Right lobe of liver (tissue), 6 donors: ENCODE data around the gene L3MBTL2. TPM values are rescaled to one million over a fixed set of nuclear protein-coding genes. Genes with fewer than 3 reads are reported as not detected.

Experiments
- ATAC-seq, 4 donors: fragments of 200-7000 bp; cut with Tn5 transposase; one replicate each; pipeline ENCODE4 v1.9.1; 2020; ENCODE audit warnings: mild to moderate bottlenecking in 4 of 4, moderate library complexity in 4 of 4
- DNase-seq, 3 donors: peaks; one replicate each; pipeline ENCODE4 v3.0.0-alpha.2; 2020
- H3K27ac ChIP-seq, 3 donors: fragments of 200-600 bp; one replicate each; pipeline ENCODE4 v1.8.0; 2022
- H3K27me3 ChIP-seq, 2 donors: fragments of 200-600 bp; one replicate each; pipeline ENCODE4 v1.8.0; 2022
- H3K36me3 ChIP-seq, 4 donors: fragments of 200-600 bp; sonication (generic) in 1 of 4; one replicate each; pipeline versions ENCODE4 v1.5.1 to v1.8.0; 2017 to 2022; ENCODE audit warnings: control low read depth in 1 of 4
- H3K4me1 ChIP-seq, 4 donors: fragments of 200-600 bp; sonication (generic) in 1 of 4; one replicate each; pipeline versions ENCODE4 v1.5.1 to v1.8.0; 2017 to 2022; ENCODE audit warnings: control low read depth in 1 of 4
- H3K4me3 ChIP-seq, 3 donors: fragments of 200-600 bp; one replicate each; pipeline ENCODE4 v1.8.0; 2022
- H3K9me3 ChIP-seq, 4 donors: fragments of 200-600 bp; sonication (generic) in 1 of 4; one replicate each; pipeline versions ENCODE4 v1.5.1 to v1.8.0; 2017 to 2022; ENCODE audit warnings: control low read depth in 1 of 4
- CTCF ChIP-seq, 4 donors: fragments of 200-600 bp in 3 of 4; fragments of 450-650 bp in 1 of 4; IDR thresholded peaks; one replicate each; pipeline versions ENCODE4 v1.5.1 to v1.8.0; 2016 to 2022; ENCODE audit warnings: antibody characterized with exemption in 4 of 4, mild to moderate bottlenecking in 2 of 4
- POLR2A ChIP-seq: fragments of 450-650 bp; IDR thresholded peaks from one replicate; pipeline ENCODE4 v1.6.1; 2017; ENCODE audit warnings: antibody characterized with exemption, mild to moderate bottlenecking
- WGBS: methylation state at CpG from one replicate; pipeline ENCODE4 v1.1.6; 2018; ENCODE audit warnings: low coverage, low lambda C conversion rate; ENCODE audit not compliant: insufficient coverage; ENCODE audit errors: missing lambda C conversion rate; 5-methylcytosine and 5-hydroxymethylcytosine counted together
- intact Hi-C, 2 donors: fragments of 100-400 bp; cut with DNase I; formaldehyde crosslinking; loops; one replicate each; pipeline versions ENCODE4 v1.11.2 to v1.14.1; 2022
- microRNA-seq, 2 donors: library from miRNA; unstranded; fragments of <30 nt; microRNA quantifications; one replicate each; pipeline ENCODE4, GENCODE V29; 2019 to 2020
- small RNA-seq, 2 experiments: library from RNA; depleted of rRNA; stranded (forward); fragments of <200 nt; gene quantifications; one replicate each; pipeline ENCODE3, GENCODE V24; 2016
- total RNA-seq, 6 experiments: library from RNA; depleted of rRNA in 2 of 6; stranded (reverse); fragments of >200 nt in 2 of 6; fragmentation: NEBNext Ultra II Directional in 3 of 6; extraction: Animal tissue kit (Norgen Biotek cat#: 25700) in 3 of 6; gene quantifications; one replicate each; pipeline versions ENCODE4 v1.1.0 to v1.2.4, GENCODE V29; 2016 to 2023
- donor health status: DM: no; HTN: yes; CAD: no.
- donor health status: DM: no; HTN: no; CAD: no.
- donor health status: DM: no; HTN: no; CAD: no.
- donor health status: DM: no; HTN: yes; CAD: no.
- donor health status: DM: no; HTN: yes; CAD: no.

L3MBTL2 gene
- total RNA-seq, 6 experiments from 2014 or later = 6.6 to 11.7 (median 10.4) TPM

- WGBS = 77% methylated on average over 4 of the region's 4 CpGs
- TF ChIP-seq CTCF (IDR thresholded peaks at IDR 0.05) (no peak), POLR2A (no peak)
- DNase-seq (no peak), ATAC-seq (no peak)
- Histone ChIP-seq H3K9me3 (no peaks in the 10 kb centered on the region), H3K27me3 (no peaks in the 10 kb centered on the region), H3K36me3 (peaks cover 0 to 61% (median 29%) of the 10 kb centered on the region in 4 donors), H3K27ac (no peak overlapping the region), H3K4me3 (no peak overlapping the region), H3K4me1 (no peaks in the 10 kb centered on the region)
- intact Hi-C loops = no loop called here
Observed at GRCh38 chr22:41274856-41275255, 69.7 kb downstream of the L3MBTL2 start.

- Histone ChIP-seq H3K27me3 (no peaks in the 10 kb centered on the region), H3K27ac (no peak overlapping the region), H3K36me3 (peaks cover 8 to 39% (median 9%) of the 10 kb centered on the region in 4 donors), H3K4me1 (peaks cover 0 to 5% (median 2%) of the 10 kb centered on the region in 4 donors), H3K4me3 (no peak overlapping the region), H3K9me3 (no peaks in the 10 kb centered on the region)
- ATAC-seq (no peak), DNase-seq (no peak)
- no peak for TF ChIP-seq CTCF (IDR thresholded peaks at IDR 0.05)
- TF ChIP-seq POLR2A = no peak
- intact Hi-C loops = no loop called here
- 73% methylated on average over 3 of the region's 3 CpGs for WGBS
Observed at GRCh38 chr22:41280065-41280464, 75.0 kb downstream of the L3MBTL2 start.

GRCh38 chr22:41280854-41281253, 75.7 kb downstream of the L3MBTL2 start:
- TF ChIP-seq CTCF (IDR thresholded peaks at IDR 0.05) (no peak), POLR2A (no peak)
- Histone ChIP-seq H3K4me1 (peaks cover 0 to 10% (median 4%) of the 10 kb centered on the region in 4 donors), H3K27ac (no peak overlapping the region), H3K36me3 (peaks cover 5 to 39% (median 8%) of the 10 kb centered on the region in 4 donors), H3K9me3 (no peaks in the 10 kb centered on the region), H3K27me3 (no peaks in the 10 kb centered on the region), H3K4me3 (no peak overlapping the region)
- 76% methylated on average over 2 of the region's 2 CpGs for WGBS
- ATAC-seq (no peak), DNase-seq (no peak)
- intact Hi-C loops = no loop called here

Small RNAs within 50 kb of the gene (microRNA-seq; reads per million reads assigned to microRNA genes)
- gene MIR6889 = 0 reads per million in 2 donors

Small RNAs within 50 kb of the gene (small RNA-seq; reads per million reads assigned to genes)
- 0 reads per million in 2 experiments for gene MIR6889
- 0 reads per million in 2 experiments for gene RNU6-375P

Other genes starting within 250 kb of the L3MBTL2 start
- gene EP300, start 112.7 kb upstream of the L3MBTL2 start, total RNA-seq = 100 to 1,000 TPM in 1 of 6 experiments, 10 to 100 TPM in 5; 23.1 to 121 (median 31.3) TPM
- 1 to 10 TPM in 3 of 6 experiments, under 1 TPM in 3; 0.75 to 1.5 (median 1.1) TPM for gene CHADL, start 35.6 kb downstream of the L3MBTL2 start, total RNA-seq
- 10 to 100 TPM; 27.4 to 56.3 (median 37.6) TPM for gene RANGAP1, start 80.9 kb downstream of the L3MBTL2 start, total RNA-seq
- gene ZC3H7B, start 96.2 kb downstream of the L3MBTL2 start, total RNA-seq = 10 to 100 TPM; 26.5 to 50.1 (median 42.7) TPM
- gene TEF, start 176.6 kb downstream of the L3MBTL2 start, total RNA-seq = 10 to 100 TPM in 4 of 6 experiments, 1 to 10 TPM in 2; 6.1 to 28.9 (median 15.5) TPM
- 10 to 100 TPM; 11.6 to 33.4 (median 19.4) TPM for gene TOB2, start 241.5 kb downstream of the L3MBTL2 start, total RNA-seq